NCI-H2107 treated with DMSO at 0.1 percent for 48 hours (cell line): ENCODE data around the gene CXCR1.
"Not testable (repeated sequence)": the region's sequence is repeated elsewhere in the genome, so short reads cannot be mapped to it uniquely, and the experiment has no call there.

ENCODE experiments used
- DNase-seq: peaks from one replicate; lab custom pipeline; 2025; ENCODE audit not compliant: unreplicated experiment; lab: John Stamatoyannopoulos, UW

CXCR1 gene

GRCh38 chr2:218162814-218163213, 3.9 kb downstream of the CXCR1 start:
- DNase-seq: no peak

- no peak for DNase-seq
These were observed 5.1 kb downstream of the CXCR1 start for GRCh38 chr2:218161644-218162043.

DNA sequence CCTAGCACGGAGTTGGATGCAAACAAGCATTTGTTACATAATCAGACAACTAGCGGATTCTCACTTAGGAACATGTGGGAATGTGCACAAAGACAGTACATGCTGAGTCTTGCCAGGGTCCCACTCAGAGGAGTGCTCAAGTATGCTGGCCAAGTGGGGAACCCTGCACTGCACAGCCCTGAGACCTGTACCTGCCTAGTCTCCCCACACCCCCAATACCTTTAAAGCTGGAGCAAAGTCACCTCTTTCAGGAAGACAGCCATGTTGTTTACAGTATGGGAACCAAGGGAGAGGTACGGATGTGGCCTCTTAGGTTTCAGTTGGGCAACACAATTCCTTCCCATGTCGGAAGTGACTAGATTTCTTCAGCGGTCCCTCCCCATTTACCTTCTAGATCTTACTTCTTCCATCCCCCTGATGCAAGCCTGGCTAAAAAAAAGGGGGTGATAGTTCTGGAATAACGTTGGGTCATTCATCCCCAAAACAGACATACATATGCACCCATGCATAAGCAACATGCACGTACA, 10.7 kb downstream of the CXCR1 start:
- DNase-seq: no peak

GRCh38 chr2:218152777-218153176, 14.0 kb downstream of the CXCR1 start:
- DNase-seq: no peak

GRCh38 chr2:218152172-218152571, 14.6 kb downstream of the CXCR1 start:
- DNase-seq: no peak

DNA sequence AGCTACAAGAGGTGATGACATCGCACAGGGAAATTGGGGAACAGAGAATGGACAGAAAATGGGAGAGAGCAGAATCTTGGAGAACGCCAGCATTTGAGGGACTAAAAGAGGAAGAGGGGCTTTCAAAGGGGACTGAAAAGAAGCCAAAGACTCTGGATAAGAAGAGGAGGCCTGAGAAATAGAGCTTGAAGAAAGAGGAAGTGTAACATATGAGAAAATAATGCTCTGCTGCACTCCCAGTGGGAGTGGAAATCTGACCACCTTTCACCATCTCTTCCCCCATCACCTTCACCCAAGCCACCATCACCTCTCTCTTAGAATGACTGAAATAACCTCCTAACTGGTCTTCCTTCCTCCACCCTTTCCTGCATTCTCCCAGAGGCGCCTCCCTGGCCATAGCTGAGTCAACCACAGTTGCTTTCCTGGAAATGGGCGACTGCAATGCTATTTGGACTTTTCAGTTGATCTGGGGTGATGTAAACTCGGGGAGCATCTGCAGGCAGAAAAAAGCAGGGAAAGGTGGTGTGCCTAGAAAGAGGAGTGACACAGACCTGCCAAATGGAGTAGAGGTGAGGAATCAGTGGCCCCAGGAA, 16.8 kb downstream of the CXCR1 start:
- no peak for DNase-seq

DNA sequence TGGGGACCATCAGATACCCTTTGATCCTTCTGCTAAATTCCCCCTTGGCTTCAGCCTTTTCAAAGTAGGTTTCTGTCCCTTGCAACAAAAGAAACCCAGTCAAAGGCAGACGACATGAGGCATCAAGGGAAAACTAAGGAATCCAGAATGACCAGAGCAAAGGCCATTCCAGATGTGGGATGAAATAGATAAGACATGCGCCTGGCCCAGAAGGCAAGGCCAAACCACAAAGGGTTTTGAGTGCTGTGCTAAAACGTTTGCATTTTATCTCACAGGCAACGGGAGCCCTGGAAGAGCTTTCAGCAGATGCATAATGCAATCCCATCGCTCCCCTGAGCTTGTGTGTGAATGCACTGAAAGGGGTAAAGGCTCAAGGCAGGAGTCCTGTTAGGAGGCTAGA, 17.7 kb downstream of the CXCR1 start:
- no peak for DNase-seq

GRCh38 chr2:218146056-218146455, 20.7 kb downstream of the CXCR1 start:
- no peak for DNase-seq

DNA sequence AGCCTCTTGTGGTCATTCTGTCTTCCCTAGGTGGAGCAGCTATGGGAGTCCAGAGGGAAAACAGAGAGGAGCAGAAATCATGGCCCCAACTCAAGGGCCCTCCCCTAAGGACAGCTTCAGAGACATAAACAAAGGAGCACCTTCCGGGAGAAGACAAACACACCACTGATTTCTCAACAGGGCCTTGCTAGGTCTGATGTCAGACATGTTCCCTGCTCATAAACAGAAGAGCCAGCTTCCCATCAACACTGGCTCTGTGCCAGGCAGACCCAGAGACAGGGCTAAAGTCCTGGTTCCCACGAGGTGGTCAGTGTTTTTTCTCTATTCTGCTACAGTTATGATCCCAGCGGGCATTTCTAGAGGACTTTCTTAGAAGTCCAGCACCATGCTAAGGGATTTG, 21.6 kb downstream of the CXCR1 start:
- no peak for DNase-seq

DNA sequence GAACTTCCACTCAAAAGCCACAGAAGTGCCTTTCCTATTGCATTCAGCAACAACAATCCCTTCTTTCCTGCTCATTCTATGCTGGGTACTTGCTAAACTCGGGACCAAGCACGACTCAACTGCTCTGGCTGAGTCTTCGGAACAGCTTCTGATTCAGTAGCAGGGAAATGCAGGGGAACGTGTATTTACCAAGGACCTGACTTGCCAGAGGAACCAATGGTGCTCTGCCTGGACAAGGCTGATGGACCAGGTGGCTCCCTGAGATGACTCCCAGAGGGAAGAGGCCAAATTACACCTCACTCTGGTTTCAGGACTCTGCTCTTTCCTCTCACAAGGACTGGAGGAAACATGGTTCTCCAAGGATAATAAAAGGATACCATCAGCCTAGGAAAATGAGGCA, 28.7 kb downstream of the CXCR1 start:
- DNase-seq: no peak

DNA sequence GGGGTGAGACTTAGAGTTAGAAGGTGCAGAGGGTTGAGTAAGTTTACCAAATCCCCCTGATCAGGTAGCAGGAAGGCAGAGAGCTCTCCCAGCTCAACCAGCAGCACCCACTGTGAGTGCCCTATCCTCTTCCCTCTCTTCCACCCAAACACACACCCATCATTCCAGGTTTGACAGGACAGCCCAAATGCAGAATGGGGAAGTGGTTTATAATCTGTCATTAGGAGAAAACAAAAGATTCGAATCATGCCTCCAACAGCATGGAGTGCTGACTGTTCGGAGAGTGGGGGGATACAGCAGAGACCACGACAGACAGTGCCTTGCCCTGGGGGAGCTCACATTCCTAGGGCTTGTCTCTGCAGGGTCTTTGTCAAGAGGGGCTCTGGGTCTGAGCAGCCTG, 29.2 kb downstream of the CXCR1 start:
- DNase-seq: no peak

GRCh38 chr2:218130822-218131221, 35.9 kb downstream of the CXCR1 start:
- no peak for DNase-seq

DNA sequence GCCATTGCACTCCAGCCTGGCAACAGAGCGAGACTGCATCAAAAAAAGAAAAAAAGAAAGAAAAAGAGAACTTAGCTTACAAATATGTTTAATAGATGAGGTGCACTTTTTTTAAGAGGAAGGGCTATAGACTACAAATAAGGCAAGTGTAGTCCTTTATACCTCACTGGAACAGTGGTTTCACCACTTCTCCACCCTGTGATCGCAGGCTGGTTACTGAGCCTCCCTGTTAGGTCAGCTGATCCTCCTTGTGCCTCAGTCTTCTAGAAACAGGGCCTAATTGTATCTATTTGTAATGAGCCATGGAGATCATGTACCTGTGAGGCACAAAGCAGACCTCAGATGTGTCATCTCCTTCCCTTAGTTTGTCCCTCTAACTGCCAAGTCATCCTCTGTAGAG, 36.4 kb downstream of the CXCR1 start:
- DNase-seq: no peak

DNA sequence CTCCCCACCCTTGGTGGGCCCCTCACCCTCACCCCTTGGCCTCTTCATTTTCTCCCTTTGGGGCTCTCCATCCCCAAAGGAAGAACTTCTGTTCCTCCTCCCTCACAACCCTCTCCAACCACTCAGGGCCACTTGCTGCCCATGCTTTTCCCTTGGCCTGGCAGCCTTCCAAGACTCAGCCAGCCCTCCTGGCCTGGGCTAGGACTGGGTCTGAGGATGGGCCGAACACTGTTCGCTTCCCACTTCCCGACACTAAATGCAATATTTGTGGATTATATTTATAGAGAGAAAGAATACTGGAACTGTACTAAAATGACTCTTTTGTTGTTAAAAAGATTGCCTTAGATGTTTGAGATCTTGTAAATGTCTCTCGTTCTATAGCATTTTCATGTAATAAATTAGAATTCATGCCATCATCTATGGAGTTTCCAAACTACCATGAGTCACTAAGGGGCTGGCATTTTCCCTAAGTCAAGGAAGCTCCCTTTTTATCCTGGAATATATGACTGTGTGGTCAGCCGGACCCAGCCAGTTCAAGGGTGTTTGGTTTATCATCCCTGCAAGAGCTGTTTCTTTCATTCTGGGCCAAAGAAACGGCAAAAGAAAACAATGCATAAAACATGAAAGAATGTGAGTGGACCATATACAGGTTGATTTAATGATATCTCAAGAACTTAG, 37.2 kb downstream of the CXCR1 start:
- no peak for DNase-seq

DNA sequence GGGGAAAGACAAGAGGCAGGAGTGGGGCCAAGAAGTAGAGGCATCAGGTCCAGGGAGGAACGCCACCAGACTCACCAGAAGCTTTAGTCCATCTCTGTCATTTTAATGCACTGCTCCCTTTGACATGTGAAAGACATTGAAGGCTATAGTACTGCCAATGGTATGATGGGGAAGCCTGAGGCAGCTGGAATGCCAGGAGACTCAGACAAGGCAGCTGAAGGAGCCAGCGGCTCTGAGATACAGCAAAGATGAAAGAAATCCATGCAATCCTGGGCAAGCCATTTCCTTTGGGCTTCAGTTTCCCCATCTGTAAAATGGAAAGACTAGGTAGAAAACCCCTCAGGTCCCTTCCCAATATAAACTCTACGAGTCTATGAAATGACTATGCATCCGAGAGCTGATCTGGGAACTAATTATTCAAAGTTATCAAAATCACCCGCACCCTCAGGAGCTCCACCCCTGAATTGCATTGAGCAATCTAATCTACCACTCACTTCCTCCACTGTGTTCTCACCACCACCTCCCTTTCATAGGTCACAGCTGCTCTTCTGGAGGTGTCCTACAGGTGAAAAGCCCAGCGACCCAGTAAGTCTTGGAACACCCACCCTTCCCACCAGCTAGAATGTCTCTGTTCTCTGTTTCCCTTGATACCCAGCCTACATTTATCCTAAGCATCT, 37.8 kb downstream of the CXCR1 start:
- DNase-seq: no peak

GRCh38 chr2:218127929-218128455, 38.8 kb downstream of the CXCR1 start:
- no peak for DNase-seq

DNA sequence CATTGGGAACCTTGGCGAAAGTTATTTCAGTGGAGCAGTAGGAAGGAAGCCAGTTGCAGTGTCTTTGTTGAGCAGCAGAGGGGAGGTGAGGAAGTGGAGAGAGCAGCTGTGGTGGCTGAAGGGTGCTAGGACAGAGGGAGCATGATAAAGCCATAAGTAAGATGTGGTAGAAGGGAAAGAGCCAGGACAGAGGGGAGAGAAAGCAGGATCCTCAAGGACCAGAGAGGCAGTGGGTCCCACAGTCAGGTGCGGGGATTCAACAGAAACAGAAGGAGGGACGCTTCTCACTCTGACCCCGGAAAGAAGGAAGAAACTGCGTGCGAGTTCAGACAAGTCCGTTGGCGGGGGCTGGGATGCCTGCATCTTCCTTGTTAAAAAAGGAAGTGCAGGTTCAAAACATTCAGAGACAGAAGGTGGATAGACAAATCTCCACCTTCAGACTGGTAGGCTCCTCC, 41.1 kb downstream of the CXCR1 start, which contains the start of gene CXCR2:
TSS of gene CXCR2 (plus strand) at position 403 of the 455 bp plus-strand sequence. CDS start 8,774 bp downstream, outside the sequence.
- no peak for DNase-seq

DNA sequence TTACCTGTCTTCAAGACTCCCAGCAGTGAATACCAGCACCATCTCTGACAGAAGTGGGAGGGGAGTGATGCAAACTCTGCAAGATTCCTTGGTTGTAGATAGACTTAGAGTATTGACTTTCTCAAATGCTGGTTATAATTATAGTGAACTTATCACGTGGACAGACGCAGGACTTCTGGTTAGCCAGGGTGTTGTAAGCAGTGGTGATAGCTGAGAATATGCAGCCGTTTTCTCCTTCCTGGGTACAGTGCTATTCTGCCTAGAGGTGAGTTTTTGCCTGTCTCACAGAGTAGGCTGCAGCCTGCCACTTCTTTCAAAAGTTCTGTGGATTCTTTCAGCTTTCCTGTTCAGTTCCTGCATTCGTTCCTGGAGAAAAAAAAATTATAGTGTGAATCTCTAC, 41.7 kb downstream of the CXCR1 start:
- DNase-seq: no peak

DNA sequence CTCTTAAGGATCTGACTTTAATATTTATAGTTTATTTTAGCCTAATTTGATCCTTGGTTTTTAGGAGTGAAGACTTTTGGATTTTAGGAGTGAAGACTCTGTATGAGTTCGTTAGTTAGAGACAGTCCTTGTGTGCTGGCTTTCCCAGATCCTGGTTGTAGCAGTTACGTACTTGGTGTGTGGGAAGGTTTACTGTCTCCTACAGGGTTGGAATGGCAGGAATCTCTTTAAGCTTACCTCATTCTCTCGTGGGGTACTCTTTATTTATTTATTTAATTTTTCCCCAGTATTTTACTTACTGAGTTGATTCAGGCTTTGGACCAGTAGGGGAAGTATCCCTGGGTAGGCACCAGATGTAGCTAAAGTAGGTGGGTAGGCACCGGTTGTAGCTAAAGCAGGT, 42.8 kb downstream of the CXCR1 start:
- no peak for DNase-seq

- not testable (repeated sequence) for DNase-seq
These were observed 44.5 kb downstream of the CXCR1 start for GRCh38 chr2:218122286-218122685.

DNA sequence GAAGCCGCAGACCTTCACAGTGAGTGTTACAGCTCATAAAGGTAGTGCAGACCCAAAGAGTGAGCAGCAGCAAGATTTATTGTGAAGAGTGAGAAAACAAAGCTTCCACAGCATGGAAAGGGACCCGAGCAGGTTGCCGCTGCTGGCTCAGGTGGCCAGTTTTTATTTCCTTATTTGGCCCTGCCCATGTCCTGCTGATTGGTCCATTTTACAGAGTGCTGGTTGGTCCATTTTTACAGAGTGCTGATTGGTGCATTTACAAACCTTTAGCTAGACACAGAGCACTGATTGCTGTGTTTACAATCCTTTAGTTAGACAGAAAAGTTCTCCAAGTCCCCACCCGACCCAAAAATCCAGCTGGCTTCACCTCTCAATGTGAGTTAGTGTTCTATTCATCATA, 45.0 kb downstream of the CXCR1 start:
- not testable (repeated sequence) for DNase-seq
